Measurements from ENCODE around the gene MRPL55. TPM values are rescaled to one million over a fixed set of nuclear protein-coding genes. Genes with fewer than 3 reads are reported as not detected.

MRPL55 gene
- total RNA-seq, 1 donor: 32.5 TPM

DNA sequence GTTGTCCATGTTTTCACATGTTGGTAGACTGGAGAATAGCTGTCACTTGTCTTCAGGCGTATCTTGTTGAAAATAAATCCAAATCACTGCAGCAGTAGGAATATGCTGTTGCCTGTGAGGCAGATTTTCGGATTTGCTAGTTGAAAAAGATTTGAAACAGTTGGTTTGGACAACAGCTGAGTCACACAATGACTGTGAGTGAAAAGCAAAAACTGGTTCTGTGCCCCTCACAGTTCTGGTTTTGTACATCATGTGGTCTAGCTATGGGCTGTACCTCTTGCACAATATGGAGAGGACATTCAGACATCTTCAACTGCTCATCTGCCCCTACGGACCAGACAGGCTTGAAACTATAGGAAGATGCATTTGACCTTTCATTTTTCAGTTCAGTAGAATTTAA, 24.8 kb downstream of the MRPL55 start:
- peak overlapping the region; percentile 95 for H3K4me3 ChIP-seq (ENCODE audit: low read depth, low read length)
- DNase-seq (ENCODE audit: low read depth): peak; percentile 75
- TF ChIP-seq, protein P1, sequence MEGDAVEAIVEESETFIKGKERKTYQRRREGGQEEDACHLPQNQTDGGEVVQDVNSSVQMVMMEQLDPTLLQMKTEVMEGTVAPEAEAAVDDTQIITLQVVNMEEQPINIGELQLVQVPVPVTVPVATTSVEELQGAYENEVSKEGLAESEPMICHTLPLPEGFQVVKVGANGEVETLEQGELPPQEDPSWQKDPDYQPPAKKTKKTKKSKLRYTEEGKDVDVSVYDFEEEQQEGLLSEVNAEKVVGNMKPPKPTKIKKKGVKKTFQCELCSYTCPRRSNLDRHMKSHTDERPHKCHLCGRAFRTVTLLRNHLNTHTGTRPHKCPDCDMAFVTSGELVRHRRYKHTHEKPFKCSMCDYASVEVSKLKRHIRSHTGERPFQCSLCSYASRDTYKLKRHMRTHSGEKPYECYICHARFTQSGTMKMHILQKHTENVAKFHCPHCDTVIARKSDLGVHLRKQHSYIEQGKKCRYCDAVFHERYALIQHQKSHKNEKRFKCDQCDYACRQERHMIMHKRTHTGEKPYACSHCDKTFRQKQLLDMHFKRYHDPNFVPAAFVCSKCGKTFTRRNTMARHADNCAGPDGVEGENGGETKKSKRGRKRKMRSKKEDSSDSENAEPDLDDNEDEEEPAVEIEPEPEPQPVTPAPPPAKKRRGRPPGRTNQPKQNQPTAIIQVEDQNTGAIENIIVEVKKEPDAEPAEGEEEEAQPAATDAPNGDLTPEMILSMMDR (IDR thresholded peaks at IDR 0.05; ENCODE audit: insufficient read depth, low read length): no peak

DNA sequence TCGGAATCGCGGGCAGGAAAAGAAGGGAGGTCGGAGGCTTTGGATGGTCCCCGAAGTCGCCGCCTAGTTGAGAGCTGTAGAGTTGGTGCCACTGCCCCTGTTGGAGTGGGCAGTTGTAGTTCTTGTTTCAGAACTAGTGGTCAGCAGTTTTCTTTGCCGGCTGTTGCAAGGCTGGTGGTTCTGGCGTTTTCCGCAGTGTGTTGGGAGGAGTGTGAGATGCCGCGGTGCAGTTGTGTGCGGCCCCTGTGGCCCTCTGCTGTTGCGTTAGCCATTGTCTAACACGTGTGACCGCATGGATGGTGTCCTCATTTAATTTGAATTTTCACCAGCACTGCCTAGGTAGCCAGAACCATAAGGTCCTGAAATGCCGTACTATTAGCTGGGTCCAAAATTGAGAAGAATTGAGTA, 25.2 kb downstream of the MRPL55 start:
- TF ChIP-seq, protein P1 (IDR thresholded peaks at IDR 0.05; ENCODE audit: insufficient read depth, low read length): no peak
- peak; percentile 39 for DNase-seq (ENCODE audit: low read depth)
- peak overlapping the region; percentile 95 for H3K4me3 ChIP-seq (ENCODE audit: low read depth, low read length)

DNA sequence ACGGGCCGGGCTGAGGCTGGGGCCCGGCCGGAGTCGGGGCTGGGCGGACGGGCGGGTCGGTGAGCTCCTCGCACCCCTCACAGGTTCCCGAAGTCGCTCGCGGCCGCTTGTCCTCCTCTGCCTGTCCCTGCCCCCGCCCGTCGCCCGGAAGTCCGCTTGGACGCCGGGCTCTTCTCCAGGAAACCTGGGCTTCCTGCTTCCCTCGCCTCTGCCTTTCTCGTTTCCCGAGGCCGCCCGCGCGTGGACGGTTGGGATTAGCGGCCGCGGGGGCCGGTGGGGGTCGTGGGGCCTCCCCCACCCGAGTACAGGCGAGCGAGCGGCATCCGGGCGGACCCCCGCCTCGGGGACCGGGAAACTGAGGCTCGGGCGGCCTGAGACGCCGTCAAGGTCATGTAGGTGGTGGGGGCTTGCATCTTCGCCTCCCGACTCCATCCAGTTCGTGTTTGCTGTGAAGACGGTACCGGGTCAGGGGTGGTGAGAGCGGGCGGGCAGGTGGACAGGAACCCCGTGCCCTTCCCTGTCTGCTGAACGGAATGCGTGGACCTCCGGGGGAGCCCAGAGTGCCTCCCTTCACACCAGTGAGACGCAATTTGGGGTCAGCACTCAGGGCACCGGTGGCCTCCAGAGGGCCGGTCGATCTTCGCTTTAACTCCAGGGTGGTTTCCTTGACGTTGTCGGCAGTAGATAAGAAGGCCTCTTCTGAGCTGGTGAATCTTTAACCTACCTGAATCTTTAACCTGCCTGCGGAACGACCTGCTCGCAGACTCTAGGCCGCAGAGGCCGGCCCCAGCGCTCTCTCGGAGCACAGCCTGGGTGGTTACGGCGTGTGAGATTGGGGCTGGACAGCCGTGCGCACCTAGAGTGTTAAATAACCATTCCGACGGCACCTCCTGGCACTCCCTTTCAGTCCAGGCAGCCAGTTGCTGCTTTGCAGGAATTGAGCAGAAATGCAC, 25.9 kb downstream of the MRPL55 start:
- TF ChIP-seq, protein P1 (IDR thresholded peaks at IDR 0.05; ENCODE audit: insufficient read depth, low read length): no peak
- peak overlapping the region; percentile 95 for H3K4me3 ChIP-seq (ENCODE audit: low read depth, low read length)
- peak; percentile 22 for DNase-seq (ENCODE audit: low read depth)

DNA sequence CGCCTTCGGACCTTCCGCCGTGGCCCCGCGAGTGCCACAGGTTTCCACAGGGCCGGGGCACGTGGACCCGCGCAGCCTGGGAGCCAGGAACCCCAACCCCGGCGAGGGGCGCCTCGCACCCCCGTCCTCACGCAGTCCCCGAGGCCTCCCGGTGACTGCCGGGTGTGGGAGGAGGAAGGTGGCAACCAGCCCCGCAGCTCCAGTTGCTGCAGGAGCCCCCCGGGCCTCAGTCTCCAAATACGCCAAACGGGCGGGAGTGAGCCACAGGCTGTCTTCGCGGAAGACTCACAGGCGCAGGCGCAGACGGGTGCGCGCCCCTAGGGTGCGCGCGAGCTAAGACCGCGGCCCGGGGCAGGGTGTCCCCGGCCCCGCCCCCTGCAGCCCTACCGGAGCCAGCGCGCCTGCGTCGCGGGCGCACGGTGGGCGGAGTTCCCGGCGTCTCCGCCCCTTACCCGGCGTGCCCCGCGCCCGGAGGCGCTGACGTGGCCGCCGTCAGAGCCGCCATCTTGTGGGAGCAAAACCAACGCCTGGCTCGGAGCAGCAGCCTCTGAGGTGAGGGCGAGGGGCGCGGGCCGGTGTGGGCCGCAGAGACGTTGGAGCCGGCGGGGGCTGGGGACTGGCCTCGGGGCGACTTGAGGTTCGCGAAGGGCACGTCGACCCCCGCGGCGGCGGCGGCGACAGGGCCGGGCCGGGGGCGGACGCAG, 26.7 kb downstream of the MRPL55 start, which contains the start of gene ARF1:
Gene ARF1, plus strand, starts transcription at position 495 of the 704 bp plus-strand sequence. CDS start 14,407 bp downstream, outside the sequence.
- TF ChIP-seq, protein P1 (IDR thresholded peaks at IDR 0.05; ENCODE audit: insufficient read depth, low read length): no peak
- DNase-seq (ENCODE audit: low read depth): peak; percentile 89
- peak within 1 kb of the TSS; percentile 95 for H3K4me3 ChIP-seq (ENCODE audit: low read depth, low read length)

DNA sequence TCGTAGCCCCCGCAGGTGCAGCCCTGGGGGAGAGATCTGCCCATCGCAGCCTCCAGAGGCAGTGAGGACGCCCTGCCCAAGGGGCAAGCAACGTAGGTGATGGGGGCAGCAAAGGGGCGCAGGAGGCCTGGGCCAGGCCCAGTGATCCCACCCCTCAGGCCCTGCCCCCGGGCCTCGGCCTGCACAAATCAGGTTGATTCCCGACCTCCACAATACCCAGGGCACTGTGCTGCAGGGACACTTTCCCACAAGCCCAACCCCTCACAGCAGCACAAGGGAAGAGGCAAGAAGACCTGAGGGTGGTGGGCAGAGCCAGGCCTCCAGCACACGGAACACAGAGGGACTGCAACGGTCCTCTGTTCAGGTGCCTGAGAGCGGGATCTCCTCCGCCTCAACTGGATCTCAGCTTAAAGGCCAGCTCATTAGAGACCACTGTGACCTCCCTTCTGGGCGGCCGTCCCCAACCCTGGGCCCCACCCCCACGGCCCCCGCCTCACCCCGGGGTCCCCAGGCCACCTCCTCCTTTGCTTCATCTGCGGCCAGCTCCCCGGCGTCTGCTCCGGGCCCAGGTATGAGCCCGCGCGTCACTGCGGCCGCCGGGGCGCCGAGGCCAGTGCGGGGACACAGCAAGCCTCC, 27.4 kb downstream of the MRPL55 start:
- DNase-seq (ENCODE audit: low read depth): no peak
- peak overlapping the region; percentile 84 for H3K4me3 ChIP-seq (ENCODE audit: low read depth, low read length)
- TF ChIP-seq, protein P1 (IDR thresholded peaks at IDR 0.05; ENCODE audit: insufficient read depth, low read length): no peak

DNA sequence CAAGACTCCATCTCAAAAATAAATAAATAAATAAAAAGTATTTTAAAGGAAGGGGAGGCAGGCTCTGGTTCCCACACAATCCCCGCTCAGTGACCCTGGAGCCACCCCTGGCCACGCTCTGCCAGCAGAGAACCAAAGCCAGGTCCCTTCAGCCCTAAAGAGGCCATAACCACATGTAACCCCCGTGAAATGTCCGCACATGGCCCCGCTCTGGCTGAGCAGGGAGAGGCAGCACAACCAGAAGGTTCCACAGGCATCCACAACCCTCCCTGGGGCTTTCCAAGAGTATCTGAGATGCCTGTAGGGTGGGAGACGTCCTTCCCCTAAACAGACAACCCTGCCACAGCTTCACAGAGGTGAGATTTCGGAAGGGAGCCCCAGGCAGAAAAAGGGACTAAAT, 28.0 kb downstream of the MRPL55 start:
- TF ChIP-seq, protein P1 (IDR thresholded peaks at IDR 0.05; ENCODE audit: insufficient read depth, low read length): no peak

More for the DNA sequence above, 28.0 kb downstream of the MRPL55 start:
- H3K4me3 ChIP-seq (ENCODE audit: low read depth, low read length): peak overlapping the region; percentile 84
- DNase-seq (ENCODE audit: low read depth): no peak

All from fibroblast of the aortic adventitia (primary cell).